ENCODE results near the gene ARID4A. TPM values are rescaled to one million over a fixed set of nuclear protein-coding genes. Genes with fewer than 3 reads are reported as not detected.
"Not testable (repeated sequence)": the region's sequence is repeated elsewhere in the genome, so short reads cannot be mapped to it uniquely, and the experiment has no call there.

The ARID4A gene
- total and polyA plus RNA-seq, 4 donors = 25.0 to 38.1 (median 31.1) TPM

GRCh38 chr14:58343535-58343934, 45.2 kb downstream of the ARID4A start:
- H3K27ac ChIP-seq (ENCODE audit: low read depth, low read length); DNase-seq (ENCODE audit: low read depth in 4 of 6, low spot score in 6 of 6); H3K27me3 ChIP-seq (ENCODE audit: control insufficient read depth, insufficient read depth, low read length); H3K9me3 ChIP-seq (ENCODE audit: control insufficient read depth, insufficient read depth, low read length); H3K4me1 ChIP-seq (ENCODE audit: control insufficient read depth, insufficient read depth, low read length); H3K4me3 ChIP-seq (ENCODE audit: low read depth, low read length): not testable (repeated sequence)
- peaks cover 18% of the 10 kb centered on the region for H3K36me3 ChIP-seq (ENCODE audit: control insufficient read depth, insufficient read depth, low read length)
- WGBS (ENCODE audit: insufficient coverage) = no CpG with 5 or more reads among the region's 3 CpGs

- Histone ChIP-seq H3K27ac (ENCODE audit: low read depth, low read length) (no peak overlapping the region), H3K9me3 (ENCODE audit: control insufficient read depth, insufficient read depth, low read length) (no peaks in the 10 kb centered on the region), H3K36me3 (ENCODE audit: control insufficient read depth, insufficient read depth, low read length) (peaks cover 22% of the 10 kb centered on the region), H3K4me1 (ENCODE audit: control insufficient read depth, insufficient read depth, low read length) (no peaks in the 10 kb centered on the region), H3K27me3 (ENCODE audit: control insufficient read depth, insufficient read depth, low read length) (no peaks in the 10 kb centered on the region), H3K4me3 (ENCODE audit: low read depth, low read length) (no peak overlapping the region)
- no peak for DNase-seq (ENCODE audit: low read depth in 4 of 6, low spot score in 6 of 6)
- WGBS (ENCODE audit: insufficient coverage) = no CpG with 5 or more reads among the region's 4 CpGs
Measured at GRCh38 chr14:58353516-58354299, 55.4 kb downstream of the ARID4A start.

GRCh38 chr14:58354808-58355207, 56.5 kb downstream of the ARID4A start:
- WGBS (ENCODE audit: insufficient coverage) = 90% methylated on average over 1 of the region's 2 CpGs
- no peak for DNase-seq (ENCODE audit: low read depth in 4 of 6, low spot score in 6 of 6)

GRCh38 chr14:58356268-58356667, 57.9 kb downstream of the ARID4A start:
- Histone ChIP-seq H3K27ac (ENCODE audit: low read depth, low read length) (no peak overlapping the region), H3K36me3 (ENCODE audit: control insufficient read depth, insufficient read depth, low read length) (peaks cover 28% of the 10 kb centered on the region), H3K4me3 (ENCODE audit: low read depth, low read length) (no peak overlapping the region), H3K9me3 (ENCODE audit: control insufficient read depth, insufficient read depth, low read length) (no peaks in the 10 kb centered on the region), H3K27me3 (ENCODE audit: control insufficient read depth, insufficient read depth, low read length) (no peaks in the 10 kb centered on the region), H3K4me1 (ENCODE audit: control insufficient read depth, insufficient read depth, low read length) (no peaks in the 10 kb centered on the region)
- WGBS (ENCODE audit: insufficient coverage) = no CpG with 5 or more reads among the region's 1 CpG
- no peak for DNase-seq (ENCODE audit: low read depth in 4 of 6, low spot score in 6 of 6)

More at GRCh38 chr14:58354808-58355207, 56.5 kb downstream of the ARID4A start:
- H3K27ac ChIP-seq (ENCODE audit: low read depth, low read length) = no peak overlapping the region
- peaks cover 24% of the 10 kb centered on the region for H3K36me3 ChIP-seq (ENCODE audit: control insufficient read depth, insufficient read depth, low read length)
- no peaks in the 10 kb centered on the region for H3K27me3 ChIP-seq (ENCODE audit: control insufficient read depth, insufficient read depth, low read length)
- no peaks in the 10 kb centered on the region for H3K4me1 ChIP-seq (ENCODE audit: control insufficient read depth, insufficient read depth, low read length)
- no peaks in the 10 kb centered on the region for H3K9me3 ChIP-seq (ENCODE audit: control insufficient read depth, insufficient read depth, low read length)
- no peak overlapping the region for H3K4me3 ChIP-seq (ENCODE audit: low read depth, low read length)

GRCh38 chr14:58362272-58362671, 63.9 kb downstream of the ARID4A start:
- WGBS (ENCODE audit: insufficient coverage) = 83% methylated on average over 1 of the region's 1 CpG

GRCh38 chr14:58362798-58363412, 64.5 kb downstream of the ARID4A start:
- Histone ChIP-seq H3K36me3 (ENCODE audit: control insufficient read depth, insufficient read depth, low read length) (peaks cover 27% of the 10 kb centered on the region), H3K4me1 (ENCODE audit: control insufficient read depth, insufficient read depth, low read length) (no peaks in the 10 kb centered on the region), H3K27me3 (ENCODE audit: control insufficient read depth, insufficient read depth, low read length) (no peaks in the 10 kb centered on the region), H3K27ac (ENCODE audit: low read depth, low read length) (no peak overlapping the region), H3K9me3 (ENCODE audit: control insufficient read depth, insufficient read depth, low read length) (no peaks in the 10 kb centered on the region), H3K4me3 (ENCODE audit: low read depth, low read length) (no peak overlapping the region)
- peak in 4 of 6 donors; percentile 7 to 76 (median 25) for DNase-seq (ENCODE audit: low read depth in 4 of 6, low spot score in 6 of 6)
- WGBS (ENCODE audit: insufficient coverage) = no CpG with 5 or more reads among the region's 3 CpGs

More at GRCh38 chr14:58362272-58362671, 63.9 kb downstream of the ARID4A start:
- not testable (repeated sequence) for H3K4me1 ChIP-seq (ENCODE audit: control insufficient read depth, insufficient read depth, low read length); H3K27me3 ChIP-seq (ENCODE audit: control insufficient read depth, insufficient read depth, low read length); H3K27ac ChIP-seq (ENCODE audit: low read depth, low read length); H3K4me3 ChIP-seq (ENCODE audit: low read depth, low read length); H3K9me3 ChIP-seq (ENCODE audit: control insufficient read depth, insufficient read depth, low read length); DNase-seq (ENCODE audit: low read depth in 4 of 6, low spot score in 6 of 6)
- peaks cover 29% of the 10 kb centered on the region for H3K36me3 ChIP-seq (ENCODE audit: control insufficient read depth, insufficient read depth, low read length)

- no peaks in the 10 kb centered on the region for H3K4me1 ChIP-seq (ENCODE audit: control insufficient read depth, insufficient read depth, low read length)
- peaks cover 21% of the 10 kb centered on the region for H3K36me3 ChIP-seq (ENCODE audit: control insufficient read depth, insufficient read depth, low read length)
- WGBS (ENCODE audit: insufficient coverage) = 95% methylated on average over 2 of the region's 4 CpGs
Measured at GRCh38 chr14:58364316-58364715, 66.0 kb downstream of the ARID4A start.

GRCh38 chr14:58367296-58367695, 68.9 kb downstream of the ARID4A start:
- H3K27ac ChIP-seq (ENCODE audit: low read depth, low read length) = no peak overlapping the region
- H3K4me1 ChIP-seq (ENCODE audit: control insufficient read depth, insufficient read depth, low read length) = no peaks in the 10 kb centered on the region
- no peaks in the 10 kb centered on the region for H3K27me3 ChIP-seq (ENCODE audit: control insufficient read depth, insufficient read depth, low read length)
- H3K36me3 ChIP-seq (ENCODE audit: control insufficient read depth, insufficient read depth, low read length) = peaks cover 19% of the 10 kb centered on the region
- no peak overlapping the region for H3K4me3 ChIP-seq (ENCODE audit: low read depth, low read length)
- H3K9me3 ChIP-seq (ENCODE audit: control insufficient read depth, insufficient read depth, low read length) = no peaks in the 10 kb centered on the region
- DNase-seq (ENCODE audit: low read depth in 4 of 6, low spot score in 6 of 6) = peak in 1 of 6 donors; percentile 3
- no CpG with 5 or more reads among the region's 3 CpGs for WGBS (ENCODE audit: insufficient coverage)

More at GRCh38 chr14:58364316-58364715, 66.0 kb downstream of the ARID4A start:
- DNase-seq (ENCODE audit: low read depth in 4 of 6, low spot score in 6 of 6) = no peak
- H3K27me3 ChIP-seq (ENCODE audit: control insufficient read depth, insufficient read depth, low read length) = no peaks in the 10 kb centered on the region
- H3K27ac ChIP-seq (ENCODE audit: low read depth, low read length) = no peak overlapping the region
- no peaks in the 10 kb centered on the region for H3K9me3 ChIP-seq (ENCODE audit: control insufficient read depth, insufficient read depth, low read length)
- no peak overlapping the region for H3K4me3 ChIP-seq (ENCODE audit: low read depth, low read length)

- no peak for DNase-seq (ENCODE audit: low read depth in 4 of 6, low spot score in 6 of 6)
- Histone ChIP-seq H3K4me1 (ENCODE audit: control insufficient read depth, insufficient read depth, low read length) (no peaks in the 10 kb centered on the region), H3K4me3 (ENCODE audit: low read depth, low read length) (no peak overlapping the region), H3K9me3 (ENCODE audit: control insufficient read depth, insufficient read depth, low read length) (no peaks in the 10 kb centered on the region), H3K27ac (ENCODE audit: low read depth, low read length) (no peak overlapping the region), H3K36me3 (ENCODE audit: control insufficient read depth, insufficient read depth, low read length) (peaks cover 12% of the 10 kb centered on the region), H3K27me3 (ENCODE audit: control insufficient read depth, insufficient read depth, low read length) (no peaks in the 10 kb centered on the region)
- WGBS (ENCODE audit: insufficient coverage) = no CpG with 5 or more reads among the region's 1 CpG
Measured at GRCh38 chr14:58368956-58369355, 70.6 kb downstream of the ARID4A start.

GRCh38 chr14:58376791-58377190, 78.4 kb downstream of the ARID4A start:
- H3K27me3 ChIP-seq (ENCODE audit: control insufficient read depth, insufficient read depth, low read length) = no peaks in the 10 kb centered on the region
- no peak overlapping the region for H3K4me3 ChIP-seq (ENCODE audit: low read depth, low read length)
- H3K4me1 ChIP-seq (ENCODE audit: control insufficient read depth, insufficient read depth, low read length) = no peaks in the 10 kb centered on the region
- peaks cover 4% of the 10 kb centered on the region for H3K9me3 ChIP-seq (ENCODE audit: control insufficient read depth, insufficient read depth, low read length)
- peaks cover 24% of the 10 kb centered on the region for H3K36me3 ChIP-seq (ENCODE audit: control insufficient read depth, insufficient read depth, low read length)
- DNase-seq (ENCODE audit: low read depth in 4 of 6, low spot score in 6 of 6) = no peak
- no peak overlapping the region for H3K27ac ChIP-seq (ENCODE audit: low read depth, low read length)
